Astrocyte of the cerebellum (primary cell): ENCODE data around the gene IL26.

Experiments used
- DNase-seq: peaks from one replicate; pipeline ENCODE4 v3.0.0-alpha.2; 2011; ENCODE audit warnings: low read depth
- H3K4me3 ChIP-seq: 2 replicates; pipeline ENCODE4 v1.5.1; 2011; ENCODE audit warnings: mild to moderate bottlenecking, low read depth, low read length, moderate library complexity
- in situ Hi-C: cut with HindIII; loops from 2 replicates; pipeline ENCODE4 v1.10.0; 2017; ENCODE audit warnings: low sequenced_read_pairs
- TF ChIP-seq, protein P1 (sequence below): IDR thresholded peaks from 2 replicates; pipeline ENCODE4 v1.5.1; 2012; ENCODE audit warnings: low read length, low read depth, moderate library complexity, mild to moderate bottlenecking; ENCODE audit errors: missing control alignments

Gene IL26

DNA sequence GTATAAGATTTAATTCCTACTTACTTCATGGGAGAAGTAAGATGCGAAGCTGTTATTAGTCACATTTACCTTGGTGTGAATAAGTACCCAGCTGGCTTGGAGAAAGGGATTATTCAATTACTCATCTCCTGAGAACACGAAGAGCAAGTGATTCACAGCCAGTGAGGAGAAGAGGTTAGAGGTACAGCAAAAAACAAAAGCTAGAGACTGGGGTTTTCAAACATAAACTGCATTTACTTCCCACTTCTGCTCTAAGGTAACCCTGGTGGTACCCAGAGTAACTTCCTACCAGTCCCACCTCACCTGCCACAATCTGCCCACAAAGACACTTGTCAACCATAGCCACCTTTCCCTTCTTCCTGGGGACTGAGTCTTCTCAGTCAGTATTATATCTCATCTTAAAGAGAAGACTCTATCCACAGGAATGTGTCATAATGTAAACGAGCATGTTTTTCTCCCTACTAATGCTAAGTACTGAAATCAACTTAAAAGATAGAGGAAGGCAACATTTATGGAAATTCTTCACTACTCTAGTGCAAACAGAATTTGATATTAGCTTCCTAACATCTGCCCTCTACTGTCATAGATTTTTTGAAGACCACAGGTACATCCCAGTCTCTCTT is 33.8 kb upstream of the IL26 start:
- in situ Hi-C loops: no loop called here
- DNase-seq: peak; percentile 64
- H3K4me3 ChIP-seq: no peak overlapping the region
- TF ChIP-seq, protein P1, sequence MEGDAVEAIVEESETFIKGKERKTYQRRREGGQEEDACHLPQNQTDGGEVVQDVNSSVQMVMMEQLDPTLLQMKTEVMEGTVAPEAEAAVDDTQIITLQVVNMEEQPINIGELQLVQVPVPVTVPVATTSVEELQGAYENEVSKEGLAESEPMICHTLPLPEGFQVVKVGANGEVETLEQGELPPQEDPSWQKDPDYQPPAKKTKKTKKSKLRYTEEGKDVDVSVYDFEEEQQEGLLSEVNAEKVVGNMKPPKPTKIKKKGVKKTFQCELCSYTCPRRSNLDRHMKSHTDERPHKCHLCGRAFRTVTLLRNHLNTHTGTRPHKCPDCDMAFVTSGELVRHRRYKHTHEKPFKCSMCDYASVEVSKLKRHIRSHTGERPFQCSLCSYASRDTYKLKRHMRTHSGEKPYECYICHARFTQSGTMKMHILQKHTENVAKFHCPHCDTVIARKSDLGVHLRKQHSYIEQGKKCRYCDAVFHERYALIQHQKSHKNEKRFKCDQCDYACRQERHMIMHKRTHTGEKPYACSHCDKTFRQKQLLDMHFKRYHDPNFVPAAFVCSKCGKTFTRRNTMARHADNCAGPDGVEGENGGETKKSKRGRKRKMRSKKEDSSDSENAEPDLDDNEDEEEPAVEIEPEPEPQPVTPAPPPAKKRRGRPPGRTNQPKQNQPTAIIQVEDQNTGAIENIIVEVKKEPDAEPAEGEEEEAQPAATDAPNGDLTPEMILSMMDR: no peak

DNA sequence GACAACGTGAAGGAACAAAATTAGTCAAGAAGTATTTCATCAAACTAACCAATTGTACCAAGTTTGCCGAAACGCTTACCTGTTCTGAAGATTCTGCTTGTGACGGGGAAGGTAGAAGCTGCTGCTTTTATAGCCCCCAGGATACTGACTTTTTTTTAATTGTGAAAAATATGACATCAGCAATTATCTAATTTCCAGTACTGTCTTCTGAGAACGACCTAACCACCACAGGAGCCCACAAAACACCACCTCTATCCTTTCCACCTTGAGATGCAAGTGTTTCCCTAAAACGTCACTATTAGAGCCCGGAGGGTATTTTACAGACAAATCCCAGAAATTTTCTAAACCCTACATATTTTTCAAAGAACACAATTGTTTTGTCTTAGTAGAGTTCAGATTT is 27.9 kb upstream of the IL26 start, which contains the start of gene IL22:
IL22 (minus strand) TSS at position 101 of the 400 bp plus-strand sequence. CDS start 156 bp downstream, outside the sequence.
- TF ChIP-seq, protein P1: no peak
- H3K4me3 ChIP-seq: no peak within 1 kb of the TSS
- DNase-seq: no peak
- in situ Hi-C loops: no loop called here

DNA sequence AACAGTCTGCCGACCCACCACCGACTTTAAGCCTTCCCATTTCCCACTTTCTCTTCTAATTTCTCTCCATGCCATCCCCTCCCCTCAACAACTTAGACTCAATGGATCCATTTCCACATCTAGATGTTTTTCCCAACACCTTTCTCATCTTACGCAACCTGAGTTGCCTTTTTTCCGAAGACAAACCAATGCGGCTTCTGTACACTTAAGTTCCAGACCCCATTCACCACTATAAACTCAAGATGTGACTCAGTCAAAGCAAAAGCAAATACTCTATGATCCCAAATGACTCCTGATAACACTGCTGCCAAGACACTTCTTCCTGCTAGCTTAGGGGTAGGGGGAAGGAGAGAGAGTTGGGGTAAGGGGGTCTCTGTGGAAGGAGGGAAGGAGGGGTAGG is 26.5 kb upstream of the IL26 start:
- TF ChIP-seq, protein P1: no peak
- no peak for DNase-seq
- H3K4me3 ChIP-seq: no peak overlapping the region
- in situ Hi-C loops: no loop called here

DNA sequence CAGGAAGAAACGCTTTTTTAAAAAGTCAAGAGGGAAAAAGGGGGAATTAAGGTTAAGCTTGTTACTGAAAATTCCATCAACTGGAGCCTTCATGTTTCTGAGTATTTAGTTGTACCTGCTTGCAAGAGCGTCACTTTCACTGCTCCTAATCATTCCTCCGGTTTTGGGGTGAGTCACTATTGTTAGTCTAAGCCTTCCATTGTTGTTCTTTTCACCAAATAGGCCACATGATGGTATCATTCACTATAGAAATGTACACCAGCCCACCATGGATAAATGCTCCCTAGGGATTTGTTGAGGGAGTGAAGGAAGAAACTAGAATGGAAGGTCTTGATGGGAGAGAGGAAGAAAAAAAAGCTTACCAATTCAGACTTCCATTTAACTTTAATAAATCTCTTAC is 24.8 kb upstream of the IL26 start:
- in situ Hi-C loops: no loop called here
- no peak for DNase-seq
- TF ChIP-seq, protein P1: no peak
- H3K4me3 ChIP-seq: no peak overlapping the region

DNA sequence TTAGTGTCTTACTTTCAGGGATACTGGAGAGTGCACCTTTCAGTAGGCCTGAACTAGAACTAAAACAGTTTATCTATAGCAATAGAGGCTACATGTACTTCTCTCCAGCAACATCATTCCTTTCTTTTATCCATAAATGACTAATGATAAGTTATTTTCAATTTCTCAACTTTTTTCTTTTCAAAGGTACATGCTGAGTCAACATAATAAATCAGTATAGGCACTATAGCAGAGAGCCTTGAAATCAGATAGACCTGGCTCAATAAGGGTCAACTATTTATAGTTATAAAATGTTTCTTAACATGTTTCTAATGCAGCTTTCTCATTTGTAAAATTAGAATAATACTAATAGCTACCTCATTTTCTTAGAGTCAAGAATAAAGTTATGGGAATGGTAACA is 22.2 kb upstream of the IL26 start:
- in situ Hi-C loops: no loop called here
- no peak overlapping the region for H3K4me3 ChIP-seq
- TF ChIP-seq, protein P1: no peak
- no peak for DNase-seq

DNA sequence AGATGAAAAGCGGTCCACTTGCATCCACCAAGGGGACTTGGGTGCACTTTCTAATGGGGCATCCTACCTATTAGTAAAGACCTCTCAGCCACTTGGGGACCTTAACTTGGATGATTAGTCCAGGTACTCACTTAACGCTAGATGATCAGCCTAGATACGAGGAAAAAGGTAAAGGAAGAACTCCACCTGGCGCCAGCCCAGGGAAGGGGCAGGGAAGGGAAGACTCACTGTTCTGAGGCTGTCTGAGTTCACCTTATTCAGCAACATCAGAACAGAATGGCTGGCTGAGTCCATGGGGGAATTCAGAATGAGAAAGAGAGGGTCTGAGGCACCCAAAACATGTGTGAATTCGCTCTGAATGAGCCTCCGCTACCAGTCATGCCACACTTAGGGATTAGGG is 20.7 kb upstream of the IL26 start:
- no peak for DNase-seq
- H3K4me3 ChIP-seq: no peak overlapping the region
- in situ Hi-C loops: no loop called here
- TF ChIP-seq, protein P1: no peak
